Measurements from ENCODE around the gene TRIM9.
"Not testable (repeated sequence)": the region's sequence is repeated elsewhere in the genome, so short reads cannot be mapped to it uniquely, and the experiment has no call there.

The TRIM9 gene

DNA sequence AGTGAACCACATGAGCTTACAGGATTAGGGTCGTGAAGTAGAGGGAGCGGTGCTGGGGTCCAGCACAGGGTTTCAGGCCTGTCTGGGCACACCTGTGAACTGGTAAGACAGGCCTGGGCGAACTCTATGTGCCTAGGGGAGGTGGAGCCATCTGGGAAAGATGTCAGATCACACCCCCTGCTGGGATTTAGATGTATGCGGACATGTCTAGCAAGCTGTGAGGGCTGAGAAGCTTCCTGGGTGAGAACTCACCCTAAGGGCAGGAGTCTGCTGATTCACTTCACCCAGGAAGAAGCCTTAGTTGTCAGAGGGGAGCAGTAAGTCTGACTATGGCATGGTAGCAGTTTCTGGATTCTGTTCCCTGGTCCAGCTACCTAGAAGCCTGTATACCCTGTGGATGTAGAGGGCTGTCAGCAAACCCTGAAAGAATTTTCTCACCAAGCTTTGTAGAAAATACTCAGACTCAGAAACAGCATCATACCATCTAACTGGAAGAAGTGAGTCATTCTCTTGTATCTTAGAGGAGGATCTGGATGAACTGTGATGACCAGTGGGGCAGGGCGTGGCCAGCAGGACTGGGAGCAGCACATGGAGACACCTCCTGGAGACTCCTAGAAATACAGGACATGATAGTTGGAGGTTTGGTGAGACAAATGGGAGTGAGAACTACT, 139.4 kb downstream of the TRIM9 start:
- DNase-seq: peak; percentile 49

DNA sequence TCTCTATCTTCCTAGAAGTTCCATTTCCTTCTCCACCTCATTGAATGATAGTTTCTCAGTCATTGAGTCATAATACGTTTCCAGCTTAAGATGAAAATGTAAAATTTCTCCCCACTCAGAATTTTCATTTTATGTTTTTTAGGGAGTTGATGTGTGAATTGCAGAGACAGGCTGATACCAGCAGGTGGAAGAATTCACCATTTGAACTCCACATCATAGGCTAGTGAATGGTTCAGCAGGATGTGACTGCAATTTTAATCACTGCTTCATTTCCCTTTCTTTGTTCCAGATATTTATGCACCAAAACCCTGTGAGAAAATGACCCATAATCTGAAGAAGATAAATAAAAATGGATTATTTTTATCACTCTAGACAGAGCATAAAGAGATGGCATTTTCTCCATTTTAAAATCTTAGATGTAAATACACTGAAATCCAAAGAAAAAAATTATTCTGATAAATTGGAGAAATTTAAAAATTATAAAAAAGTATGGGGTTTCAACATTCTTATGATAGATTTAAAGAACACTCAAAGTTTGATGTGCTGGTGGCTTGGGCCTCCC, 140.0 kb downstream of the TRIM9 start:
- no peak for DNase-seq

DNA sequence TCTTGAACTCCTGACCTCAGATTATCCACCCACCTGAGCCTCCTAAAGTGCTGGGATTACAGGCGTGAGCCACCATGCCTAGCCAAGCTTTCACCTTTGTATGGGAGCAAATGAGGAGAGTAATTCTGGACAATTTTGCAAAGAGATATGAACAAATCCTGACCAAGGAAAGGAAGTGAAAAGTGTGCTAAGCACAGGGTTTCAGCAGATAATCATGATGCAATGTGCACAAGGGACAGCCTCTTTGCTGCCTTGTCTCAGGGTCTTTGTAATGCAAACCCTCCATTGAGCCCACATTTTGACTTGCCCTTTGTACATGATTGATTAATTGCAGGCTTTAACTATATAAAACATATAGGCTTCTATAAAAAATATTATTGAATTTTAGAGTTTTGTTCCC, 141.4 kb downstream of the TRIM9 start:
- no peak for DNase-seq

DNA sequence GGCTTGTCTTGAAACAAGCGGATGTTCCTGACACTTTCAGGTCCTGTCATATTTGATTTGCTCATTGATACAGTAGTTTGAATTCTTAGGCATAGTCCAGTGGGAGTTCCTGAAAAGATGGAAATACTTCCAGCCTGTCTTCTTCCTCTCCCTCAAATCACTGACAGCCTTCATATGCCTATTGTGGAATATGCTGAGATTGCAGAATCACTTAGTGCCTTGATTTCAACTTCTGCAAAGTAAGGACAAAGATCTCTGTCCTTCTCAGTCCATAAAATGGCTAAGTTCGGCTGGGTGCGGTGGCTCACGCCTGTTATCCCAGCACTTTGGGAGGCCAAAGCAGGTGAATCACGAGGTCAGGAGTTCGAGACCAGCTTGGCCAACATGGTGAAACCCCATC, 143.9 kb downstream of the TRIM9 start:
- DNase-seq: no peak

DNA sequence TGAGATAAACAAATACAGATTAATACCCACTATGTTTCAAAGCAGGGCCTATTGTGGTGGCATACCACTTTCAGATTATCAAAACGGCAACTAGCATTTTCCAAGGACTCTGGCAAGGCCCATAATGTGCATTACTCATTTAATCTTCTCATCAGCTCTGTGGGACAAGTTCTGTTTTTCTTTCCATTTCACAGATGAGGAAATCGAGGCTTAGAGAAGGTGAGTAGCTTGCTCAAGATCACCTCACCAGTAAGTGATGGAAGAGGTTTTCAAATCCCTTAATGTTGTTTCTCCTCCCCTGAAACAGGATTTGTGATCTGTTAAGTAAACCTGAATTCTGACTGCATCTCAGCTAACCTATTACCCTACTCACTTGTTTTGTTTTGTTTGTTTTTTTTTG, 146.7 kb downstream of the TRIM9 start:
- DNase-seq: no peak

DNA sequence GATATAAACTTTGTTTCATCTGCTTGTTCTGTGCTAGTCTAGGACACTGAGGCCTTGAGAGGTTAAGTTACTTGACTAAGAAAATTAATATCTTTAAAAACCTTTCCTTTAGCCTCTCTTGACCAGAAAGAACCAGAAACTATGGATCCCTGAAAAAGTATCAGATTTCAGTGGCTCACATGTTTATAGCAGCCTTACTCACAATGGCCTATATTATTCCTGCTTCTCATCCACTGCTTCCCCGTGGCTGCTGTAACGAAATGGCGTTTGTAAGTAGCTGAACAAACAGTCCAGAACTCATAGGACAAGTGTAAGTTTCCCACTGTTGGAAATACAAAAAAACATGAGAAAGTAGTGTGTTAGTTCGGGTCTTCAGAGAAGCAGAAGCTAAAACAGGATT, 147.5 kb downstream of the TRIM9 start:
- DNase-seq: no peak

DNA sequence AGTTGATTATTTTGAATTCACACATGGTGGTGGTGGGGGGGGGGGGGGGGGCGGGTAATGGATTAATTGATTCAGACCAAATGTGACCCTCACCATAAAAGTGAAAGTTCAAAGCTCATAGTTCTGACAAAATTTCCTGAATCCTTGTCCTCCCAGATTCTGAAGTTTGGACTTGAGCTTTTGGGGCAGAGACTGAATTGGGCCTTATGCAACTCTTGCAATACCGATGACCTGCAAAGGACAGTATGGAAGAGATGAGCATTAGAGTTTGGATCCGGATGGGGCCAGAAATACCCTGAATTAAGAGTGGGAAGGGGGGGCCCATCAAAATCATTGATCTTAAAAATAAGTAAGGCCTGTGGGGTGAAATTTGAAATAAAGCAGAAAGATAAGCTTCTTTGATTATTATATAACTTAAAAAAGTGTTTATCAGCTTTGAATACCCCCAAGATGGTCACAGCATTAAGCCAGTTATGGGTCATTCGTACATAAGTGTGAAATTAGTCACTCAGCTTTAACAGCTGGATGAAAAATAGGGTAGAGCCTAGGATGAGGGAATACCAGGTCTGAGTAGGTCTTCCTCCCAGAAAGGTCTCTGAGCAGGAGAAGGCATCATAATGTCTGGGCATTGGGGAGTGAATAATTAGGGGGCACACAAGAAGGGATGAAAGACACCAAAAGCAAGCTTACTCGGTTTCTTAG, 148.5 kb downstream of the TRIM9 start:
- DNase-seq: no peak

DNA sequence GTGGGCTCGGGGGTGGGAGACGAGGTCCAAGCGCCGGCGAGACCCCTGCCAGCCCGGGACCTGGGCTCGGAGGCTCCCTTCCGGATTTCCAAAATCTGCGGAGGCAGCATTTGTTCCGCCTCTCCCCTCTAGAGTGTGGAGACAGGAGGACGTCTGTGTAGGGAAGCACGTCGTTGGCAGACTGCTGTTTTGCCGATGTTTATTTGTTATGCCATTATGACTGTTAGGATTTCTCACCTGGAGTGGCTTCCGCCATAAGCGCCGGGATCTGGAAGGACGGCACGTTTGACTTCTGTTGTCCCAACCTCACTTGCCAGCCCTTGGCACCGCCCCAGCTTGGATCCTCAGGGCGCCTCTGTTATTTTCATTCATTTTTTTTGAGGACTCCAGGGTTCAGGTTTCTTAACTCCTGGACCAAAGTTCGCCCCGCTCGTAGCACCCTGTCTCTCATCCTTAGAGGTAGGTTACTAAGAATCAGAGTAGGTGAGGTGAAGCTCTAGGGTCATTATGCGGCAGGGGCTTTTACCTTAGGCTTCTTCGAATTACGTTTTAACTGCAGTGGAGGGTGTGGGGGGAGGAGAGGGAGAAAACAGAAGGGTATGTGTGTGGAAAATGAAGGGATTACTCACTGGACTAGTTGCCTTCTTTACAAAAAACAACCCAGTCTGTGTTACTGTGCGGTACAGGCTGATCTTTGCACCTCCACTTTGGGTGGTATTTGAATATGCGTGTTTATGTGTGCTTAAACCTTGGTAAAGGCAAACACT, 150.1 kb downstream of the TRIM9 start:
- no peak for DNase-seq

DNA sequence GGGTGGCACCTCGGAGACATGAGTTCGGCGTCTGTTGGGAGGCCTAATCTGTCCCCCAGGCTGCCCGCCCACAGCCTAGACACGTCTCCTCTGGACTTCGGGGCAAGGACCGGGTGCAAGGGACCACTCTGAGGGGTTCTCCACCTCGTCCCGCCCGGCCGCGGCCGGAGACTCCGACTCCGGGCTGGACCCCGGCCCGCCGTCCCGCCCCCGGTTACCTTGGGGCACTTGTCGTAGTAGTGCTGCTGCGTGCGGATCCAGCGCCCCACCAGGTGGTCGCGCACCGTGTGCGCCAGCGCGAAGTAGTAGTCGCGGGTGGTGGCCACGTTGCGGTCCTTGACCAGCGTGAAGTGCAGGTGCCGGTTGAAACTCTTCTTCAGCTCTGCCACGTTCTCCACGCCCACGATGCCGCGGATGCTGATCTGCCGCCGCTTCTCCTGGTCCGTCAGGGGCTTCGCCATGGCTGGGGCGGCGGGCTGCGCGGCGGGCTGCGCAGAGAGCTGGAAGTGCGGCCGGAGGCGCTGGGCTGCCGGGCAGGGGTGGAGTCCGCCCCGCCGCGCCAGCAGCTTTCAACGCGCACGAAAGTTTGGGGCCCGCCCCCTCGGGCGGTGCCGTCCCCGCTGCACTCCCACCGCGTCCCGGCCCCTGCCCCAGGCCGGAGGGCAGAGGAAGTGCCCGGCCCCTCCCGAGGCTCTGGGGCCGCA, 150.8 kb downstream of the TRIM9 start, which contains the start of gene PYGL:
PYGL (minus strand) TSS at position 541 of the 704 bp plus-strand sequence; CDS start at position 461, 80 bp downstream.
- peak; percentile 83 for DNase-seq

DNA sequence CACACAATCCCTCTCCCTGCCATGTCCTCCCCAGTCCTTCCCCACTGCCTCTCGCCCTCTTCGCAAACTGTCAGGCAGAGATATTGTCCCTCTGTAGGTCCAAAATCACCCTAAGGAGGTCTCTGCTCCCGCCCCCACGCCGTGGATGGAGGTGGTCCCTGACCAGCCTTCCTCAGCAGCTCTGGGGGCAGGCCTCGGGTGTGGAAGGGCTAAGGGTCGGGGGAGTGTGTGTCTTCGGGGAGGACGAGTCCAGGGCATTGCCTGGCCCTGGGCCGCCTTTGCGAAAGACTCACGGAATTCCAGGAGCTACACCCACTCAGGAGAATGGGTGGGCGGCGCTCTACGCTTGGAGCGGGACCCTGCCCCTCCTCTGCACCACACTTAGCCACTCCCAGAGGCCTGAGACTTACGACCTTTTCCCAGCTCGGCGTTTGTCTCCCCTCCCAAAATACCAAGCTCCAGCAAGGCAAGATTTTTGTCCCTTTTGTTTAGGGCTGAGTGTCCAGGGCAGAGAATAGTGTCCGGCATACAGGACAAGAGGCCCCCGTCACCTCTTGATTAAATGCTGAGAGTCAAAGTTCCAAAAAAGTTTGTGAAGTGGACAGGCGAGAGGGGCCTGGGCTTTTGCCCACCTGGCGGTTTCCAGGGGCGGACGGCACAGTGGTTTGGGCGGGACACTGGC, 151.5 kb downstream of the TRIM9 start:
- peak; percentile 49 for DNase-seq

DNA sequence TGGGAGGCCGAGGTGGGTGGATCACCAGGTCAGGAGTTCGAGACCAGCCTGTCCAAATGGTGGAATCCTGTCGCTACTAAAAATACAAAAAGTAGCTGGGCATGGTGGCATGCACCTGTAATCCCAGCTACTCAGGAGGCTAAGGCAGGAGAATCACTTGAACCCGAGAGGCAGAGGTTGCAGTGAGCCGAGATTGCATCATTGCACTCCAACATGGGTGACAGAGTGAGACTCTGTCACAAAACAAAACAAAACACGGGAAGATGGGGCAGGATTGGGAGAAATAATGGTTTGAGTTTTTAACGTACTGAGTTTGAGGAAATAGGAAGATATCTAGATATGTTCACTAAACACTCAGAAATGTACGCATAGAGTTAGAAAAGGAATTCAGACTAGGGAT, 153.3 kb downstream of the TRIM9 start:
- not testable (repeated sequence) for DNase-seq

DNA sequence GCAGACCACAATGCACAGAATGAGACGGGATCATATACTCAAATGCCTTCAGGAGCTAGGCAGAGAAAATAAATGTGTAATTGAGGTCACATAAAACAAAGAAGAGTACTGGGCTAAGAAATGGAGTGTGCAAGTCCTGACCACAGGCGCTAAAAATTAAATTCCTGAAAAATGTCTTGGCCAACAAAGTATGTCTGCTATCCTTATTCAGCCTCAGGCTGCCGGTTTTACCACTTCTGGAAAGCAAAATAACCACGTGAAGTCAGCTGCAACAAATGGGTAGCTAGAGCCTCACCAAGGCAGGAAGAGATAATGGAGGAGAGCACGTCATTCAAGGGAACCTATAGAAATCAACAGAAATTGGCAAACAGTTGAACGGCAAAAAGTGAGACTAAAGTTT, 153.8 kb downstream of the TRIM9 start:
- DNase-seq: no peak

DNA sequence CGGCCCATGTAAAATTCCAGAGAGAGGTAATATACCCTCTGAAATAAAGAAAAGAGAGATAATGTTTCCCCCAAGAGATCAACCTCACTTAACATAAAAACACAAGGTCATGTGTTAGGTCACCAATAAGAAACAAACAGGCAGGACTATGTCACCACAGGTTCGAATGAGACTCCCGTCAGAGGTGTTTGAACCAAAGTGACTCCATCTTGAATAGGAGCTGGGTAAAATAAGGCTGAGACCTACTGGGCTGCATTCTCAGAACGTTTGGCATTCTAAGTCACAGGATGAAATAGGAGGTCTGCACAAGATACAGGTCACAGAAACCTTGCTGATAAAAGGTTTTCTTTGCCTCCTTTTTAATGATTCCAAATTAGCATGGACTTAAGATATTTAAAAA, 157.1 kb downstream of the TRIM9 start:
- no peak for DNase-seq

DNA sequence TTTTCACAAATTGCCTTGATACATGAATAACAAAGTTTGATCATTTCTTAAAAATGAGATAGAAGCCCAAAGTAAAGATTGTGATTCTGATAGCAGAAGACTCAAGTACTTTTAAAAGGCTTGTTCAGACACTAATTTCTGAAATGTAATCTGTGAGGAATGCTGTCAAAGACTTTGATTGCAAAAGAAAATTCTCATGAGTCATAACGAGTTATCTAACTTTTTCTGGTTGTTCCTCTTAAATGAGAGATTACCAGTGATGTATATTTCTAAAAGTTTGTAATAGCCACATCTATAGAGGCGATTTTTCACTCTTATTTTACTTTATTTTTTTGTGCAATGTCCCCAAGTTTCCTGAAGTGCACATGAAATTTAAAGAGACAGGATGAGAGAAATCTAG, 157.6 kb downstream of the TRIM9 start:
- DNase-seq: no peak

DNA sequence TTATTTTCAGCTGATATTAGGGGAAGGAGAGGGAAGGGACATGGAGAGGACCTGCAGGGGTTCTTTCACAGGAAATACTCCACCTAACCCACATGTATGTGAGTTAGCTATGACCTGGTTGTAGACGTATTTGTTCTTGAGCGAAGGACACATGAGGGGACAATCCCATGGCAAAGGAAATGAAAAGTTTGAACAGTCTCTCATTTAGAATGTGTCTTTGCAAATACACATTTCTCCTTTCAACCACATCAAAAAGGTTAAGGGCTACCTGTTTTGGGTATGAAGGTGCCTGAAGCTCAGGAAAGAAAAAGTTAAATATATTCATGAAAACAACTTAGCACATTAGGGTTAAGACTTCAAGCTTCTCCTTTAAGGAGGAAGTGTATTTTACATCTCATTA, 158.0 kb downstream of the TRIM9 start:
- no peak for DNase-seq

DNA sequence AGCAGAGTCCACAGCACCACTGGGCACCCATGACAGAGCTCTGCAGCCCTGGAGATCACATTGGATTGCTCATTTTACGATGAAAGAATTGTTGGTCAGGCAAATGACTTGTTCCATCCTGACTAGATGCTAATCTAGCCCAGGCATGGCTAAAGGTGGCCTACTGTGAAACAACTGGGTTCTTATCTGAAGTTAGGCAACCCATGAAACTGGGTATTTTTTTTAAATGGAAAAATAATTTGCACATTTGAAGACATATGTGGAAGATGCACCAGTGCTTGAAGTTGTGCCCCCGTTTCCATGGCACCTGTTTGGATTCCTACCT, 158.9 kb downstream of the TRIM9 start:
- no peak for DNase-seq

DNA sequence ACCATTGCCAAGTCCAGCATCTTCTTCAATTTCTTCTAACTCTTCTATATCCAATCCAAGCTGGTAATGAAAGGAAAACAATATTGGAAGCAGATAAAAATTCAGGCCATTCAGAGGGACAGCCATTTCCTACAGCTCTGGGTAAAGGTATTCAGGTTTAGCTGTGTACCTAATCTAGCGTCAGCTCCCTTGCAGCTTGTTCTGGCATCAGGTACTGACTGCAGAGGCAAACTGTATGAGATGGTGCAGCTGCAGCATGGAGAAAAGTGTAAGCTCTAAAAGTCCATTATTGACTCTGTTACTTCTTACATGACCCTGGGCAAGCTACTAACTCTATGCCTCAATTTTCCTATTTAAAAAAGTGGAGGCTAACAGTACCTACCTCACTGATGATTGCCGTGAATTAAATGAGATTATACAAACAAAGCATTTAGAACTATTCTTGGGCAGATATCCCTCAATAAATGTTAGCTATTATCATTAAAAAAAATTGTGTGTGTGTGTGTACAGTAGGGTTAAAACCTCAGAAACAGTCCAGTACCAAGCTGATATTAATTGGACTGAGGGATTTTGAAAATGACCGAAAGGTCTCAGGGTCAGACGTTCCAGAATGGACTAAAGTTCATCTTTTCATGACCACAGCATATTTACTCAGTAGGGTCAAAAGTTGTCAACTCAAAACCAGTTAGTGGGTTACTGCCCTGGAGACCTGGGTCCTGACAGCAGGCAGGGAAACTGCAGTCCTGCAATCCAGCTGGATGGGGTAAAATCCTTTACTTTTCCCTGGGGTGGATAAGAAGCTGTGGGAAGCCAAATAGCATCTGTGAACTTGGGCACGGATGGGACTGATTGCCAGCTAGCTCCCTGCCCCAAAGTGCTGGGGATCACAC, 159.5 kb downstream of the TRIM9 start:
- no peak for DNase-seq

DNA sequence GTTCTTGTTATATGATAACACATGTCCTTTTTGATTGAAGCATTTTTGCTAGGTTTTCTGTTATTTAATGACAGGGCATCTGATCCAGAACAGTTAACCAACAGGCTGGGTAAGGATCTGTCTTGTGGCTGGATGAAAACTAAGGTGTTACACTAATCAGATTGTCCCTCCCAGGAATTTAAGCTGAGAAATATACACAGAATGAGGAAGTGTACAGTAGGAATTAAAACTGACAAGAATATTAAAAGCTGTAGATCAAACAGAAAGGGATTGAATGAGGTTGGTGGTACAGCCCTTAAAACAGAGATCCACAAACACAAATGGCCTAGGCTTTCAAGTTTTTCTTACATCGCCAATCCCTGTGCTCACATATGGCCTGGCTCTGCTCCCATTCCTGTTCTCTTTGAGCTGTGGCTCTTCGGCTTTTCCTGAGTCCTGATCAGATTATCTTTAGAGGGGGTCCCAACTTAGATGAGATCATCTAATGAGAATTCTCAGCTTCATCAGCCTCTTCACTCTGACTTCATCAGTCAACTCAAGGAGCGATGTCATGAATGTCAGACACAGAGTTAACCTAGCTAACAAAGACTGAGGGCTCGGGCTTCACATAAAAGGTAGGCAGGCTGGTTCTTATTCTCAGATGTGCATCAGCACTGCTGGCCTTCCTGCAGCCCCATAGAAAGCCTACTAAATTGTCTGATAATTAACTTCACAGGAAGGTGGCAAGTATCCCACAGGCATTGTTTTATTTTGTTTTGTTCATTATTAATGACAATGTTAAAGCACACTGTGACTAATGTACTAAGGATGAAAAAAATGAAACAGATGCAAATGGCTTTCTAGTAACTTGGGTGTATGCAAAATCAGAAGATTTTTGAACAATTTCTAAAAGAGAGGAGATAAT, 162.1 kb downstream of the TRIM9 start:
- DNase-seq: no peak

DNA sequence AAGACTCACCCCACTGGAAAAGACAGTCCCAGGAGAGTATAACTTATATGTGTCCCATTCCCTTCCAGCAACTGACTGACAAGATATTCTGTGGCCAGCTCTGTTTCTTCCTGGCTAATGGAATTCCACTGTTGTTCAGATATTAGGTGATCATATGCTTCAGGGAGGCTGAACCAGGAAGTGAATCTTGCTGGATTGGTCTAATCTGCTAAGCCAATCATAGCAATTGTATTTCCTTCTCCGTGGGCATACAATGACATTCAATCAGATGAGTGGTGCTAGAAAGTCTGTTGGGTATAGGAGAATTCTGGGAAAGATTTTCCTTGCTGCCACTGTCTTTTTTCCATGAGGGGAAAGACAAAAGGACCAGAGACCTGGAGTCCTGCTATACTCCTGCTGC, 162.7 kb downstream of the TRIM9 start:
- no peak for DNase-seq

DNA sequence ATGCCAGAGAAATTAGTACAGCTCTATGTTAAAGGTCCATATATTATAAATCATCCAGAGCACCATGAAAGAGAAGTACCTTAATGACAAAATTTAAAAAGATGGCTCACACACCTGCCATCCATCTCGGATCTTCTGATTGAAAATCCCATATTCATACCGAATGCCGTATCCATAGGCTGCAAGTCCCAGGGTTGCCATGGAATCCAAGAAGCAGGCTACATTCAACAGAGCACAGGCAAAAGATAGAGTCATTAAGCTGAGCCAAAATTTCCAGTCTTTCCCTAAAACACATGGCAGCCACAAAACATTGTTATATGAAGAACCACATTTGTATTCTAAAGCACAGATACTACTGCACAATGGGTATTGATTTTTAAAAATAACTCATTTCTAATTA, 163.3 kb downstream of the TRIM9 start:
- DNase-seq: no peak

All from right hindlimb (tissue), 1 donor.